Glomerular endothelial cell (primary cell): ENCODE measurements around the gene RPTOR. TPM values are rescaled to one million over a fixed set of nuclear protein-coding genes. Genes with fewer than 3 reads are reported as not detected.
"Not testable (repeated sequence)": the region's sequence is repeated elsewhere in the genome, so short reads cannot be mapped to it uniquely, and the experiment has no call there.

Source experiments
- DNase-seq: peaks from one replicate; pipeline ENCODE4 v3.0.0-alpha.2; 2011; ENCODE audit warnings: low read depth, low spot score; ENCODE audit errors: extremely low read depth
- total RNA-seq: library from RNA; depleted of rRNA; stranded (reverse); fragments of >200 nt; gene quantifications from 2 replicates; pipeline ENCODE4 v1.2.3, GENCODE V29; 2015

Gene RPTOR
- total RNA-seq, 1 donor from 2014 or later: 37.5 TPM

DNA sequence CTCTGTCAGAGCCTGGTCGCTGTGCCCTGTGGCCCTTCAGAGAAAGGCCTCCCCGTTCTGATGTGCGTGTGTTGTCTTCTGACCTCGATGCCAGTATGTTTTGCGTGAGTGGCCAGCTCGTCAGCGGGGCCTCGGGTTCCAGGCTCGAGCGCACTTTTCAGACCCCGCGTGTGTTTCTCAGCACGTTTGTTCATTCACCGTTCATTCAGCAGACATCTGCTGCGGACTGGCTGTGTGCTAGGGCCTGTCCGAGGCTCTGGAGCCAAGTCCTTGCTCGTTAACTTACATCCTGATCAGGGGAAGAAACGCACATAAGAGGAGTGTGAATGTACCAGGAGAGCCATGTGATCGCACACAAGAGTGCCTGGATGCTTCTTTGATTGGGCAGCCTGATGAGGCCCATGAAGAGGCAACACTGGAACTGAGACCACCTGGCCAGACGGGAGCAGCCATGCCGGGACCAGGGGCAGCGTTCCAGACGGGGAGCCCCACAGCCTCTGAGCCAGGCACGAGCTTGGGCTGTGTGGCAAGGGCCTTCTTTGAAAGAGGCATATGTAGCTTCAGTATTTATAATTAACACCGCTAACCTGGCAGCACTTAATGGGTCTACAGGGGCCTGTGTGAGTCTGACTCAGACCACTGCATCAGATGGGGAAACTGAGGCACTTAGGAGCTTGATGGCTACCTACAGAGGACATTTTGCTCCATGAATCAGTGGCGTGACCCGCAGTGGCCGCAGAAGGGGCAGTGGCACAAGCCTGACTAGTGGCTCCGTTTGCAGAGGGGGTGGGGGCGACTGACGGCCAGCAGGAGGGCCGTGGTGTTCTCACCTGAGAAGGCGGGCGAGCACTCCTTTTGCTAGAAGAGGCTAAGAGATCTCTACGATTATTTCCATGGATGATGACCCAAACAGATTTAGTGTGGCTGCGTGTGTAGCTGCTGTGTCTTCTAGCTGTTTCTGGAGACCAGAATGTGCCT is 259.1 kb downstream of the RPTOR start:
- no peak for DNase-seq

DNA sequence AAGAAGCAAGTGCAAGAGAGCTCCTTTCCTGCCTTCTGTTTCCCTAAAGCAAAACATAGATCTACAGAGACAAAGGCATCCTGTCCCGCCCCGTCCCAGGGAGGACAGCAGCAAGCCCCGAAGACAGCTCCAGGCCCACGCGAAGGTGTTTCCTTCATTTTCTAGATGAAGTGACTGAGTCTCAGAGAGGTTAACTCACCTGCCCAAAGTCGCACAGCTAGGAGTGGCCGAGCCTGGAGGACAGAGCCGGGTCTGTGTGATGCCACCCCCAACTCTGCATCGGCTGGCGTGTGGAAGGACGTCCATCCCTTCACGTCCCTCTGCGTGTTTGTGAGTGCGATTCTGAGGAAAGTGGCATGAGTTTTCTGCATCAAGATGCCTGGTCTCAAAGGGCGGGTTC is 259.8 kb downstream of the RPTOR start:
- no peak for DNase-seq

DNA sequence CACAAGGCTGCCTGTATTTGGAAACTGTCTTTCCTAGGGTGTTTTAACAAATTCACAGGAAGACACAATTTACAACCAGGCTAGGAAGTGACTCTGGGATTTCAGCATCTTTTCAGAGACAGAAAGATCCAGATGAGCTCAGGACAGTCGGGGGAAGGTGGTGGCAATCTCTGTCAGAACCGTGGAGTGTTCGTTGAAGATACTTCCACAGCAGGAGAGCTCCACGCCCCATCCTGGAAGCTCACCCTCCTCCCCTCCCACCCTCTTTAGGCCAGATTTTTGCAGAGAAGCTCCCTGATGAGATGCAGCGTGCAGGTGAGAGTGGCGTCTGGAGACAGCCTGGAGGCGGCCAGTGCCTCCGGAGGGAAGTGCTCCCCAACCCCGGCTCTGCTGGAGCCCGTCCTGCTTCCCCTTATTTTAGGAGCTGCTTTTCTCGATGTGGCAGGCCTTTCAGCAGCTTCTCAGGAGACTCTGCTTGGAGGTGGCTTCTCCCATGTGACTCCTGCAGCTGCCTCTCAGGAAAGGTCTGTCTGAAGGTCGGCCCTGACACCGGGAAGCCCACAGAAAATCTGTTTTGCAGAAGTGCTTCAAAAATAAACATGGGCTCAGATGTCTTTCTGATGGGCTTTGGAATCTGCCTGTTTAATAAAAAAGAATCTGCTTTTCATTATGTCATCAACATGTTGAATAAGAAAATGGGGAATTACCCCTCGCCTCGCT is 260.6 kb downstream of the RPTOR start:
- DNase-seq: no peak

DNA sequence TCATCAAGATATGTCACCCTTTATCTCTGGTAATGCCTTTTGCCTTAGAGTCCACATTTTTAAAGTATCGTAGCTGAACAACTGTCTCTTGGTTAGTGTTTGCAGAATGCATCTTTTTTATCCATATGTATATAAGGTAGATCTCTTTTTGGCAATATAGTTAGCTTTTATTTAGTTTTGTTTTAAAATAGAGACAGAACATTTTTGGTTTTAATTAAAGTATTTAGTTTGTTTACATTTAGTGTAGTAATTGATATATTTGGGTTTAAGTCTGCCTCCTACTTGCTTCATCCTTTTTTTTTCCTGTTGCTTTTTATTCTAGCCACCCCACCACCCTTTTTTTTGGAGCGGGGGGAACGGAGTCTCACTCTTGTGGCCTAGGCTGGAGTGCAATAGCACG is 262.4 kb downstream of the RPTOR start:
- DNase-seq: no peak

DNA sequence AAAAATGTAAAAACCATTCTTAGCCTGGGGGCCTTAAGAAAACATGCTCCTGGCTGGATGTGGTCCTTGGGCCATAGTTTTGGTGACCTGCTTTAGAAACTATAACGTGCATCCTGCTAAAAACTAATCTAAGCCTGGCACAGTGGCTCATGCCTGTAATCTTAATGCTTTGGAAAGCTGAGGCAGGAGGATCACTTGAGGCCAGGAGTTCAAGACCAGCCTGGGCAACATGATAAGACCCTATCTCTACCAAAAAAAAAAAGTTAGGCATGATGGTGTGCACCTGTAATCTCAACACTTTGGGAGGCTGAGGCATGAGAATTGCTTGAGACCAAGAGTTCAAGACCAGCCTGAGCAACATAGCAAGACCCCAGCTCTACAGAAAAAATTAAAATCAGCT is 263.2 kb downstream of the RPTOR start:
- DNase-seq: no peak

DNA sequence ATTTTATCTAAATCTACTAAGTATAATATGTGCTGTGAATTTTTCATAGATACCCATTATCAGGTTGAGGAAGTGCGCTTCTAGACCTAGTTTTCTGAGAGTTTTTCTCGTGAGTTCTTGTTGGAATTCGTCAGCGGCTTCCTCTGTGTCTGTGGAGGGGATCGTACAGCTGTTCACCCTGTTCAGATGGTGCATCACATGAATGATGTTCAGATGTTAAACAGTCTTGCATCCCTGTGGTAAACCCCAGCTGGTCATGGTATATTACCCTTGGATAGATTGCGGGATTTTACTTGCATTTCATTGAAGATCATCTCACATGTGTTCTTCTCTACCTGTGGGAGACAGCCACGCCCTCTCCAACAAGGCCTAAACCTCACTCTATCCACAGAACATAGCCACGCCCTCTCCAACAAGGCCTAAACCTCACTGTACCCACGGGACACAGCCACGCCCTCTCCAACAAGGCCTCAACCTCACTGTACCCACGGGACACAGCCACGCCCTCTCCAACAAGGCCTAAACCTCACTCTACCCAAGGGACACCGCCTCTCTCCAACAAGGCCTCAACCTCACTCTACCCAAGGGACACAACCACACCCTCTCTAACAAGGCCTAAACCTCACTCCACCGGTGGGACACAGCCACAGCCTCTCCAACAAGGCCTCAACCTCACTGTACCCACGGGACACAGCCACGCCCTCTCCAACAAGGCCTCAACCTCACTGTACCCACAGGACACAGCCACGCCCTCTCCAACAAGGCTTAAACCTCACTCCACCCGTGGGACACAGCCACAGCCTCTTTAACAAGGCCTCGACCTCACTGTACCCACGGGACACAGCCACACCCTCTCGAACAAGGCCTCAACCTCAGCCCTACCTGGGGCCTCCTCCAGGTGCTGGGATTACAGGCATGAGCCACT is 266.8 kb downstream of the RPTOR start:
- DNase-seq: no peak

DNA sequence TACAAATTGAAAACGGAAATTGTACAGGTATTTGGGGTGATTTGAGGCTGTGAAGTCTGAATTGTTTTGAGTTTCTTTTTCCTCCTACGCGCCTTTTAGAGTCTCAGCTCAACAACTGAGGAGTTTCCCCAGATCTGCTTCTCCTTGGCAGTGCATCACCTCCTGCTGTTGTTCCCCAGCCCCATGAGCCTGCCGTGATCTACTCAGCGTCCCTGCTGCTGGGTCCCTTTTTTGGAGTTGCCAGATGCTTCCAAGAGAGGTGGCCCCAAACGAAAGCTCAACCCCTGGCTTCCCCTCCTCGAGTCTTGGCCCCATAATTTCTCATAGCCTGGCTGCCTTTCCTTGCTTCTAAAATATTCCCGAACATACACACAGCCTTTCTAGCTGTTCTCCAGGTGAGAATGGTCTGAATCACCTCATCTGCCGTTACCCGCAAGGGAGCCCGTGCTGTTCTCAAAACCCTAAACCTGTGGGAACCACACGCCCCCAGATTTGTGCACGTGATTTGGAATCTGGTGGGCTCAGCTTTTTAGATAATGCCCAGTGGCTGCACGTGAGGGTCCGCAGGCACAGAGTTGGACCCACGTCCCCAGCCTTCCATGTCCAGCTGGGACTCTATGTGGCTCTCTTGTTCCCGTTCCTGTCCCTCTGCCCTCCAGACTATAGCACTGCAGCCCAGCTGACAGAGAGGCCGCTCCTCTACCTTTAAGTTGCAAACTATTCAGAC is 267.9 kb downstream of the RPTOR start:
- DNase-seq: no peak

DNA sequence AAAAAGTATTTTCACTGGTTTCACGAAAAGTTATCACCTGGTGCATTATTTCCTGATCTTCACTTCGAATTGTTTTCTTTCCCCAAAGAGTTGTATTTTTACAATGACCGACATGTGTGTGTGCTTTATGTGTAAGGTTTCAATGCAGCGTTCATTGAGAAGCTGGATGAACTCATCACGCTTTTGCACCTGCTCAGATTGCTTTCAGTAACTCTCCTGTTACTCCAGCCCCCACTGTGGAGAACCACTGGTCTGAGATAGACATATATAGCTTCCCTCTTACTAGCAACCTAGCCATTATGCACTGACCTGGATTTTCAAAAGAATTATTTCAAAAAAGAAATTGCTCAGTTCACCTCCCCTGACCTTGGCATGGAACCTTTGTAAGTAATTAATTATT is 268.7 kb downstream of the RPTOR start:
- DNase-seq: no peak

DNA sequence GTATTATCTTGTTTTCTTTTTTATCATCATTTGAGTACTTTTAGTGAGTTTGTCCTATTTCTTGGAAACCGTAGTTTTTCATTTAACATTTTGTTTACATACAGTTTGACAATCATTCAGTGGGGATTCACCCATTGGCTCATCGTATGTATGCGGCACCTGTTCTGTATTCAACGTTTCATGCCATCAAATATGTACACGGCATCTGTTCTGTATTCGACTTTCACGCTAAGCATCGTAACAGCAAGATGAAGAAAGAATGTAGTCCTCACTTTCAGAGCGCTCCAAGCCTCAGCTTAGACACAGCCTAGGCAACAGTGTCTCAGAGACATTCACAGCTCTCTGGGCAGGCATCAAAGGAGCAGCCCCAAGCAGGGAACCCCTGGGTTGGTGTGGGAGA is 269.9 kb downstream of the RPTOR start:
- DNase-seq: no peak

DNA sequence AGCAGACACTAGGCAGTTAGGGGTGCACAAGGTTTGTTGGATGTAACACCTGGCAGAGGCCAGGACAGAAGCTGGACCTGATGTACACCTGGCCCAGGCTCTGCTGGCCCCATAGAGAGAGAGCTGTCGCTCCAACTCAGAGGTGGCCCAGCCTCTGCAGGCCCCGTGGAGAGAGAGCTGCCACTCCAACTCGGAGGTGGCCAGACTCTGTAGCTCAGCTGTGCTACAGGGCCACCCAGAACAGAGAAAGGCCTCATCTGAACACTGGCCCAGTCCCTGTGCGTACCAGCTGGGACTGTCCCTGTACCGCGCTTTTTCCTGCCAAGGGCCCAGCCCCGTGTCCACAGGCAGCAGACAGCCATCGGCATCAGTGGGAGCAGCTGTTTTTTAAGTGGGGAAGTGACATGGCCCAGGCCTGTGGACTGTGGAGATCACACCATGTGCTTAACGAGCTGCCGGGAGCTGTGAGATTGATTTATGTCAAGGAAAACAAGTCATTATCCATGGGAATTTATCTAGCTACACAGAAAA is 270.6 kb downstream of the RPTOR start:
- DNase-seq: no peak

DNA sequence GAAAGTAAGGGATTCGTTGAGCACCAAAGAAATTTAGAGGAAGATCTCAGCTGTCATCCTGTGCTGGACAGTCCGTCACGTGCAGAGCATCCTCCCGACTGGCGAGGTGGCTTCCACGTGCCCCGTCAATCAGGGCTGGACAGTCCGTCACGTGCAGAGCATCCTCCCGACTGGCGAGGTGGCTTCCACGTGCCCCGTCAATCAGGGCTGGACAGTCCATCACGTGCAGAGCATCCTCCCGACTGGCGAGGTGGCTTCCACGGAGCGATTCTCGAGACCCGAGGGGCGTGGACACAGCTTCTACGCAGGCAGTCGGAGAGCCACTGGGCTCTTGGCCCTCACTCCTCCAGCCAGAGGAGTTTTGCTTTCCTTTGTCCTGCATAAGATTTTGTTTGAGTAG is 271.1 kb downstream of the RPTOR start:
- DNase-seq: not testable (repeated sequence)

DNA sequence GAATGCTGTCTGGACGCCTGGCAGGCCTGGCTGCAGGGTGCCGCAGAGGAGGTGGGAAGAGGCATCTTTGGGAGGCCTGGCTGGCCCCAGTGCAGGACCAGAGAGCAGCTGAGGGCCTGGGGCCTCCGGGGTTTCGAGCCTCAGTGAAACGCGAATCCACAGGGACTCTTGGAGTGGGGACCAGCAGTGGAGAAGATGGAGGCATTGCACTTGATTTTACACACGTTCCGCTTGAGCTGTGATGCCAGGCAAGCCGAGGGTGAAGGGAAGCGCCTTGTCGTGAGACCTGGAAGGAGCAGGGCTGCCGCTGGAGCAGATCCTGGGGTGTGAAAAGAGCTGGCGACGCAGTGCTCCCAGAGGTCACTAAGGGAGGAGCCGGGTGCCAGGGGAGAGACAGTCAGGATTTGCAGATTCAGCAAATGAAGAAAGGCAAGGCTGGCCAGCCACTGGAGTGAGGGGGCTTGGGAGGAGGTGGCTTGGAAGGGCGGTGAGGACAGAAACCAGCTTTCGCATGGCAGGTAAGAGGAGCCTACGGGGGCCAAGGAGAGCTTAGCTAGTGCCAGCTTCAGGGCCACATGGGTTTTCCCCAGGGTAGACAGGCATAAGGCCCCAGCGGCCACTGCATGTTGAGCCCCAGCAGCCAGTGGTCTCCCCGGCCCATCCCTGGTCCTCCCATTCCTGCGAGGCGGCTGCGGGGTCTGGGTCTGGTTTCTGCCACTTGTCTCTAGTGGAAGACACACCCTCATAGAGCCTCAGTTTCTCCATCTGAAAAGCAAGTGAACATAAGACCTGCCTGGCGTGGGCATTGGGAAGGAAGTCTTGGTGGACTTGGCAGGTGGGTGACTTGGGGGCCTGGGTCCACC is 271.8 kb downstream of the RPTOR start:
- DNase-seq: no peak

DNA sequence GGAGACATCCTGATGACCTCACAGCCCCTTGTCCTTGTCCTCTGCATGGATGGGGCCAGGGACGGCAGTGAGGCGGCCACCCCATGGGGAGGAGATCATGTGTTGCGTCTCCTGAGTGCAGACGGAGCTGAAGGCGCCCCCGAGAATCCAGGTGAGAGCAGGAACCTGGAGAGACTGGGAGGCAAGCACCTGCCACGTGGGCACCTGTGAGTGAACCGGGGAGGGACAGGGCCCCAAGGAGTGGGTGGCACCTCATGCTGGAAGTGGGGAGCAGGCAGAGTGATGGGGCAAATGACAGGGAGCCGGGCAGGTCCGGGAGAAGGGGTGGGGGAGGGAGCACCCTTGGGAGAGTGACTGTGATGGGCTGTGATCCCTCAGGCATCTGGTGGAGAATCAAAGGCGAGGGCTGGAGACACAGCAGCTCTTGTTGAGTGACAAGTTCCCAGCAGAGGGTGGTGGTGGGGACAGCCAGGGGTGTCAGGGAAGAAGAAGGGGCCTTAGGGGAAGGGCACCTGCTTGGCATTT is 272.7 kb downstream of the RPTOR start:
- no peak for DNase-seq

DNA sequence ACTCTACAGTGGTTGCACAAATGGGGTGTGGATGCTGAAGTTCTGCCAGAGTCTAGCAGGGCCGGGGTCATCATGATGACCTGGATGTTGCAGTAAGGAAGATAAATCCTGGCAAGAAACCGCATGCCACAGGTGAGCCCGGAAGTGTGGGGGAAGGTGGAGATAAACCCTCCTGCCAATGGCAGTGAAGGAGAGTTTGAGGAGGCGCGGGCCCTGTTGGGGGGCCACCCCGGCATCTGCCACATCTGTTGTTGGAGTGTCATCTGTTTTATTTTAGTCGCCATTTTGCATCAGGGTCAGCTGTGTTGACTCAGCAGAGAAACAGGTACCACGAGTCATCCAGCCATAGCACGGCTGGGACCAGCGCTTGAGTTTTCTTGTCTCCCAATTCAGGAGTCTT is 273.2 kb downstream of the RPTOR start:
- DNase-seq: no peak

DNA sequence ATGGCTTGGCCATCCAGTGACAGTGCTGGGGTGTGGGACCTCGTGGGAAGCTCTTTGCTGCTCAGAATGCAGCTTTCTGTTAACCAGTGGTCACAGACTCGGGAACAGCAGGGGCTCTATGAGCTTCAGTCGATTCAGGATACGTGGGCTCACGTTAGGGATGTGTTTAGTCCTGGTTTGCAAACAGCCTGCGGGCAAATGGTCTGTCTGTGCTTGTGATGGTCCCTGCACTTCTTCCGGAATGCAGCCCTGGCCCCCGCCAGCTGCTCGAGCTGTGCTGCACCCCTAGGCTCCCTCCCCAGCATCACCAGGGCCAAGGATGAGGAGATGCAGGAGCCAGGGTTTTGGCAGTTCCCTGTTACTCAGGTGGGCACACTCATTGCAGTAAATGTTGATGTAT is 274.2 kb downstream of the RPTOR start:
- no peak for DNase-seq

DNA sequence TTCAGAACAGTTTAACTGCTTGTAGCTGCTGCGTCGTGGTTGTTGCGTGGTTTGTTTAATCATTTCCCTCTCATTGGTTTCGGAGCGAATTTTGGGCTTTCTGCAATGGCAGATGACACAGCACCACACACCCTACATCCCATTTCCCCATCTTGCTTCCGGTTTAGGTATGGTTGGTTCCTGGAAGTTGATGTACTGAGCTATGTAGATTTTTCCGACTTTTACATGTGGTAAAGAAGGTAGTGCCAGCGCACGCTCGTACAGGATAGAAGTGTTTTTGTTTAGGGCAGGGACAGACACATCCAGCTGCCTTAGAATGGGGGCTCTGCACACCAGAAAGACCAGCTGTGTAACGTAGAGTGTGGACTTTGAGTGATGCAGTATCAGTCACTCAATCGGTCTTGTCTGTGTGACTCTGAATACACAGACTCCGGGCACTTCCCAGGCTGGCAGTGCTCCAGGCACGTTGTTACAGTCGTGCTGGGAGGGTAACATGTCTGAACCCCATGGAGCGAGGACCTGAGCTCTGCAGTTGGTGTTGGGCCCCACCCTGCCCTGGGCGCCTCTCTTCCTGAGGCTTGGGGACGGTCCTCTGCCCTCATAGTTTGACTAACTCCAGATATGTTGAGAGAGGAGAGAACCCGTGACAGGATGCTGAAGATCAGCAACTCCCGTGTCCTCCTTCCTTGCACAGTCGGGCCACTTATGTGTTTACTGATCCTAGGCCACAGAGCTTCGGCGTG is 275.0 kb downstream of the RPTOR start:
- DNase-seq: no peak

DNA sequence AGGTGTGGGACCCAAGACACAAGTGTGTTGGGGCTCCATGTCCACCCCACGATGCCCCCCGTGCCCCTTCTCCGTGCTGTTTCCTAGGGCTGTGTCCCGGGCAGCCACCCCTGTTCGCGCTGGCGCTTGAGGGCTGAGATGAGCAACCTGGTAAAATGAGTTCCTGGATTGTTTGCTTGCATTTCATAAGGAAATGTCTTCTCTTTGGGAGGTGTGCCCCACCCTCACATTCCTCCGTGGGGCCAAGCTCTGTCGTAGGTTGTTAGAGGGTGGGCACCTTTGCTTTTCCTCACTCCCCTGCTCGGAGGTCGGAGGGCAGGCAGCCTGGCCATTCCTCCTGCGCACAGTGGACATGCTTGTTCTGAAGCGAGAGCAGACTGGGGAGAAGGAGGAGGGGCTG is 275.7 kb downstream of the RPTOR start:
- no peak for DNase-seq

DNA sequence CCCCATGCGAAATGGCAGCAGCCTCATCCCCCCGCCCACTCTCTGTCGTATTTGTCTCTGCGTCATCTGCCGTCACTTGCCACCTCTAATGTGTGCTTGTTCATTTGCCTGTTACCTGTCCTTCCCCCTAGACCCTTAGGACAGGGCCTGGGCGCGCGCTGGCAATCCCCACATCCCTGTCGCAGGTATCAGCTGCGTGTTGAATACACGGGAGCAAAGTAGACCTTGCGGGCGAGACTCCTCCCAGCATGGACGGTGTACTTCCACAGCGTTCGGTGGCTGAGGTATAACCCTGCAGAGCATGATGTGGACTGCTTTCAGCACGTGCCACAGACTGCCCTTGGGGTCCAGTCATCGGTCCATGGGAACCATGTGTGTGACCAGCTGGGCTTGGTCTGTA is 276.9 kb downstream of the RPTOR start:
- DNase-seq: no peak
